CD8-positive, alpha-beta memory T cell (primary cell): ENCODE measurements around the gene SPATS2. TPM values are rescaled to one million over a fixed set of nuclear protein-coding genes. Genes with fewer than 3 reads are reported as not detected.

Experiments
- CTCF ChIA-PET: fragments of 350-600 bp; sonication (Branson Sonifier 250); formaldehyde crosslinking; loops from one replicate; lab custom pipeline; 2021; ENCODE audit warnings: antibody characterized with exemption; lab: Charles Lee
- POLR2A ChIA-PET: fragments of 350-600 bp; sonication (Branson Sonifier 250); formaldehyde crosslinking; loops from one replicate; lab custom pipeline; 2021; ENCODE audit warnings: antibody characterized with exemption; lab: Charles Lee
- DNase-seq, 5 donors: peaks; one replicate each; pipeline versions ENCODE4 v3.0.0 to v3.0.0-alpha.2; 2020 to 2022; ENCODE audit warnings: mixed read lengths in 1 of 5
- H3K27ac ChIP-seq: one replicate; pipeline ENCODE4 v1.7.0; 2013; ENCODE audit warnings: low read depth, mild to moderate bottlenecking, low read length, moderate library complexity
- H3K27me3 ChIP-seq: 2 replicates; pipeline ENCODE4 v1.7.0; 2013; ENCODE audit warnings: low read length, mild to moderate bottlenecking; ENCODE audit not compliant: insufficient read depth, poor library complexity, severe bottlenecking
- H3K36me3 ChIP-seq: 2 replicates; pipeline ENCODE4 v1.7.0; 2013; ENCODE audit warnings: mild to moderate bottlenecking, low read length, moderate library complexity; ENCODE audit not compliant: insufficient read depth
- H3K4me1 ChIP-seq: 2 replicates; pipeline ENCODE4 v1.7.0; 2013; ENCODE audit warnings: mild to moderate bottlenecking, low read length, moderate library complexity; ENCODE audit not compliant: insufficient read depth
- H3K4me3 ChIP-seq: 2 replicates; pipeline ENCODE4 v1.7.0; 2013; ENCODE audit warnings: mild to moderate bottlenecking, low read length
- H3K9me3 ChIP-seq: 2 replicates; pipeline ENCODE4 v1.7.0; 2013; ENCODE audit warnings: mild to moderate bottlenecking, low read length
- H3K27ac Mint-ChIP-seq, 8 donors: one replicate each; pipeline ENCODE4 v1.8.0; 2020 to 2021; ENCODE audit warnings: mixed read lengths in 8 of 8, mild to moderate bottlenecking in 6 of 8, inconsistent platforms in 3 of 8, moderate library complexity in 3 of 8
- H3K27me3 Mint-ChIP-seq, 2 donors: one replicate each; pipeline ENCODE4 v1.8.0; 2020 to 2021; ENCODE audit warnings: mixed read lengths in 2 of 2, mild to moderate bottlenecking in 1 of 2, moderate library complexity in 1 of 2
- H3K36me3 Mint-ChIP-seq, 3 donors: one replicate each; pipeline ENCODE4 v1.8.0; 2020 to 2021; ENCODE audit warnings: mixed read lengths in 3 of 3, inconsistent platforms in 1 of 3, mild to moderate bottlenecking in 1 of 3
- H3K4me1 Mint-ChIP-seq, 3 donors: one replicate each; pipeline ENCODE4 v1.8.0; 2020 to 2021; ENCODE audit warnings: mixed read lengths in 3 of 3, inconsistent platforms in 1 of 3, mild to moderate bottlenecking in 1 of 3
- H3K4me3 Mint-ChIP-seq, 7 donors: one replicate each; pipeline ENCODE4 v1.8.0; 2020 to 2021; ENCODE audit warnings: mixed read lengths in 7 of 7, mild to moderate bottlenecking in 6 of 7, moderate library complexity in 4 of 7, inconsistent platforms in 2 of 7
- H3K9me3 Mint-ChIP-seq, 5 donors: one replicate each; pipeline ENCODE4 v1.8.0; 2020 to 2022; ENCODE audit warnings: mixed read lengths in 5 of 5, mild to moderate bottlenecking in 3 of 5, moderate library complexity in 2 of 5, inconsistent platforms in 1 of 5
- polyA plus RNA-seq: library from polyadenylated mRNA; unstranded; fragments of 300-500 nt; fragmentation: Illumina TruSeq; gene quantifications from one replicate; pipeline ENCODE4 v1.2.3, GENCODE V29; 2021
- total RNA-seq, 2 experiments: library from RNA; stranded (reverse); gene quantifications; one replicate each; pipeline ENCODE4 v1.2.3, GENCODE V29; 2021

Gene SPATS2
- total and polyA plus RNA-seq, 3 experiments from 2014 or later: 7.6 to 9.4 (median 9.1) TPM

DNA sequence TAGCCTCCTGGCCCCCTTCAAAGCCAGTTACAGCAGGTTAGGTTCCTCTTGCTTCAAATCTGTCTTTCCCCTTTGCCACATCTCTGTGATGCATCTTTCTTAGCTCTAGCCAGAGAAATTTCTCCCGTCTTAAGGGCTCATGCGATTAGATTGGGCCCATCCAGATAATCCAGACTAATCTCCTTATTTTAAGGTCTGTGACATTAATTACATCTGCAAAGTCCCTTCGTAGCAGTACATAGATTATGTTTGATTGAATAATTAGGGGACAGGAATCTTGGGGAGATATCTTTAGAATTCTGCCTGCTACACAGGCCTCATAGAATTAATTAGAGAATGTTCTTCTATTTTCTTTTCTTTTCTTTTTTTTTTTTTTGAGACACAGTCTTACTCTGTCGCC, 79.3 kb downstream of the SPATS2 start:
- no peaks in the 10 kb centered on the region for H3K27me3 Mint-ChIP-seq
- ChIA-PET CTCF (no interaction called here), POLR2A (no interaction called here)
- no peaks in the 10 kb centered on the region for H3K9me3 Mint-ChIP-seq
- H3K27ac Mint-ChIP-seq: no peak overlapping the region
- Histone ChIP-seq H3K9me3 (no peaks in the 10 kb centered on the region), H3K4me1 (no peaks in the 10 kb centered on the region), H3K36me3 (no peaks in the 10 kb centered on the region), H3K4me3 (no peak overlapping the region), H3K27ac (no peak overlapping the region), H3K27me3 (no peaks in the 10 kb centered on the region)
- DNase-seq: no peak
- H3K4me1 Mint-ChIP-seq: peaks cover under 1 to 6% (median 2%) of the 10 kb centered on the region in 3 donors
- peaks cover 0 to 4% (median 0%) of the 10 kb centered on the region in 3 donors for H3K36me3 Mint-ChIP-seq
- H3K4me3 Mint-ChIP-seq: no peak overlapping the region

DNA sequence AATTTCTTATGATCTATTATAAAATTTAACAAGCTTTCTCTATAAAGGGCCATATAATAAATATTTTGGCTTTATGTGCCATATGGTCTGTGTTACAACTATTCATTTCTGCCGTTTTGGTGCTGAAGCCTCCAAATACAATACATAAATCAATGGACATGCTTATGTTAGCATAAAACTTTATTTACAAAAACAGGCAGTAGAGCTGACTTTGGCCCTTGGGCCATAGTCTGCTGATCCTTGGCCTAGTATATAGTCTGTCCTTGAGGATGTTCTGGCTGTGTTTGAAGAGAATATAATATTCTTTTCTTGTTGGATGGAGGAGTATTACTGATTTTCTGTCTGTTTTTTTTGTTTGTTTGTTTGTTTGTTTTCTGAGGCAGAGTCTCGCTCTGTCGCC, 81.6 kb downstream of the SPATS2 start:
- Histone ChIP-seq H3K4me3 (no peak overlapping the region), H3K9me3 (no peaks in the 10 kb centered on the region), H3K27me3 (no peaks in the 10 kb centered on the region), H3K36me3 (no peaks in the 10 kb centered on the region), H3K27ac (no peak overlapping the region), H3K4me1 (no peaks in the 10 kb centered on the region)
- no peaks in the 10 kb centered on the region for H3K27me3 Mint-ChIP-seq
- DNase-seq: no peak
- no peak overlapping the region for H3K4me3 Mint-ChIP-seq
- peaks cover 0 to 5% (median 3%) of the 10 kb centered on the region in 3 donors for H3K4me1 Mint-ChIP-seq
- peaks cover 0 to 1% (median 1%) of the 10 kb centered on the region in 3 donors for H3K36me3 Mint-ChIP-seq
- CTCF ChIA-PET: interaction anchor here (0.7 kb wide), 1 partner anchor 643 kb away, joined by 6 read pairs; no protein-coding TSS in a partner anchor
- H3K27ac Mint-ChIP-seq: no peak overlapping the region
- no peaks in the 10 kb centered on the region for H3K9me3 Mint-ChIP-seq
- POLR2A ChIA-PET: no interaction called here

DNA sequence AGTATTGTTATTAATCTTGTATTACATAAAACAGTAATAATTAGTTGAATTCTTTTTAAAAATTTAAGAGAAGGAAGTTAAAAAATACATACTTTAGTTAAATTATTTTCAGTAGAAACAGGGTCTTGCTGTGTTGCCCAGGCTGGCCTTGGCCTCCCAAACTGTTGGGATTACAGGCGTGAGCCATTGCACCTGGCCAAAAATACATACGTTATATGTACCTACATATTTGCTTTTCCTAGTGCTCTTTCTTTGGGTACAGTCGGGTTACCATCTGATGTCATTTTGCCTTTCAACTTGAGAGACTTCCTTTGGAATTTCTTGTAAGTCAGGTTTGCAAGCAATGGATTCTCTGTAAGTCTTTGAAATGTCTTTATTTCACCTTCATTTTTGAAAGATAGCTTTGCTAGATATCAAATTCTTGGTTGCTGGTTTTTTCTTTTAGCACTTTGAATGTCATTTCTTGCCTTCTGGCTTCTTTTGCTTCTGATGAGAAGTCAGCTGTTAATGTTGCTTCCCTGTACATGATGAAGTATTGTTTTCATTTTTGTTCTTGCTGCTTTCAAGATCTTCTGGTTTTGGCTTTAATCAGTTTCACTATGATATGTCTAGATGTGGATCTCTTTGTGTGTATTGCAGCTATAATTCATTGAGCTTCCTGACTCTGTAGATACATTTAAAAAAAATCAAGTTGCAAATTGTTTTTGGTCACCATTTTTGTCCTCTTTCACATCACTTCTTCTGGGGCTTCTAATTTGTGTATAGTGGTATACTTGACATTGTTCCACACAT, 84.4 kb downstream of the SPATS2 start:
- Histone ChIP-seq H3K4me3 (no peak overlapping the region), H3K36me3 (no peaks in the 10 kb centered on the region), H3K27ac (no peak overlapping the region), H3K9me3 (no peaks in the 10 kb centered on the region), H3K4me1 (no peaks in the 10 kb centered on the region), H3K27me3 (no peaks in the 10 kb centered on the region)
- no peak overlapping the region for H3K27ac Mint-ChIP-seq
- no peaks in the 10 kb centered on the region for H3K27me3 Mint-ChIP-seq
- peaks cover 0 to 4% (median 2%) of the 10 kb centered on the region in 3 donors for H3K36me3 Mint-ChIP-seq
- H3K4me1 Mint-ChIP-seq: peaks cover 0 to 5% (median 3%) of the 10 kb centered on the region in 3 donors
- H3K4me3 Mint-ChIP-seq: no peak overlapping the region
- CTCF ChIA-PET: no interaction called here
- POLR2A ChIA-PET: no interaction called here
- H3K9me3 Mint-ChIP-seq: no peaks in the 10 kb centered on the region
- DNase-seq: no peak

- H3K27me3 ChIP-seq: no peaks in the 10 kb centered on the region
- H3K27ac ChIP-seq: no peak overlapping the region
- H3K27me3 Mint-ChIP-seq: peaks cover 0 to 1% of the 10 kb centered on the region in 2 donors
- no peaks in the 10 kb centered on the region for H3K9me3 ChIP-seq
- peaks cover 0 to 5% (median 3%) of the 10 kb centered on the region in 3 donors for H3K4me1 Mint-ChIP-seq
- H3K27ac Mint-ChIP-seq: no peak overlapping the region
- no peak overlapping the region for H3K4me3 Mint-ChIP-seq
- ChIA-PET POLR2A (no interaction called here), CTCF (no interaction called here)
- H3K36me3 ChIP-seq: no peaks in the 10 kb centered on the region
- no peaks in the 10 kb centered on the region for H3K9me3 Mint-ChIP-seq
- no peak overlapping the region for H3K4me3 ChIP-seq
- no peak for DNase-seq
- peaks cover 0 to 4% (median 1%) of the 10 kb centered on the region in 3 donors for H3K36me3 Mint-ChIP-seq
- H3K4me1 ChIP-seq: no peaks in the 10 kb centered on the region
These were observed 88.2 kb downstream of the SPATS2 start for GRCh38 chr12:49455501-49455900.

GRCh38 chr12:49456131-49456679, 88.9 kb downstream of the SPATS2 start:
- no peak for DNase-seq
- no peaks in the 10 kb centered on the region for H3K27me3 ChIP-seq
- H3K9me3 ChIP-seq: no peaks in the 10 kb centered on the region
- ChIA-PET CTCF (no interaction called here), POLR2A (no interaction called here)
- Mint-ChIP-seq H3K27me3 (peaks cover 0 to 1% of the 10 kb centered on the region in 2 donors), H3K4me1 (peaks cover 0 to 5% (median 3%) of the 10 kb centered on the region in 3 donors), H3K4me3 (no peak overlapping the region), H3K27ac (no peak overlapping the region), H3K9me3 (no peaks in the 10 kb centered on the region), H3K36me3 (peaks cover 0 to 4% (median 4%) of the 10 kb centered on the region in 3 donors)
- no peak overlapping the region for H3K4me3 ChIP-seq
- H3K36me3 ChIP-seq: no peaks in the 10 kb centered on the region
- no peaks in the 10 kb centered on the region for H3K4me1 ChIP-seq
- H3K27ac ChIP-seq: no peak overlapping the region

DNA sequence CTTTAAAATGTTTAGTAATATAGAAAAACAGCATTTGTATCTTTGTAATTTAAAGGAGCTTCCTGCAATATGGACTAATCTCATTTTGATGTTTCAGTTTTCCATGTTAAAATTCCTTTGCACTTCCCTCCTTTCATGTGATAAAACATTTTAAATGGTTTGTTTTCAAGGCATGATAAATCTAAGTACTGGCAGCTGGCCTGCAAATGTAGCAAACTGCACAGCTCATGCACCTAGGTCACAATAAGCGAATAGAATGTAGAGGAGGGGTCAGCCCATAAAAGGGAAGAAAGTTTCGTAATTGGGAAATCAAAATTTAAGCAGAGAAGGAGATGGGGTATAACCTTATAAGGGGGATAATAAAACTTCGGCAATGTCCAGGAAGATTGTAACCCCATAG, 91.6 kb downstream of the SPATS2 start:
- peaks cover 0 to 1% of the 10 kb centered on the region in 2 donors for H3K27me3 Mint-ChIP-seq
- Histone ChIP-seq H3K4me1 (no peaks in the 10 kb centered on the region), H3K27me3 (no peaks in the 10 kb centered on the region)

DNA sequence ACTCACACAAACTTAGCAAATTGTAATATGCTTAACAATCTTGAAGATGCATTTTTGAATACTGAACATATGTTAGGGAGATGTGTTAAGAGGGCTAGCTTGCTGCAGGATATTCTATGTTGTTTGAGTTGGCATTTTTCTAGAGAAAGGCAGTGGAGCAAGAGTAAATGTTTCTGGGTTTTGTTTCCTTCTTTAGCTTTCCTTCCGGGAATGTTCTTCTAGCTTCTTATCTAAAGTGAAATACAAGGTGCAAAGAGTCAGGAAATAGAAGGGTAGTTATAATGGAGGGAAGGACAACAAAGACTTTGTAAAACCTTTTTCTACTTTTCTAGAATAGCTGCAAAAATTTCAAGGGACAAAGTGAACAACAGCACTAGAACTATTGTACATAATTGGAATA, 94.0 kb downstream of the SPATS2 start:
- Mint-ChIP-seq H3K4me1 (no peaks in the 10 kb centered on the region), H3K4me3 (no peak overlapping the region), H3K9me3 (no peaks in the 10 kb centered on the region), H3K36me3 (peaks cover 0 to 8% (median 0%) of the 10 kb centered on the region in 3 donors), H3K27me3 (peaks cover 0 to 1% of the 10 kb centered on the region in 2 donors), H3K27ac (no peak overlapping the region)
- no peak overlapping the region for H3K27ac ChIP-seq
- H3K27me3 ChIP-seq: no peaks in the 10 kb centered on the region
- H3K4me3 ChIP-seq: no peak overlapping the region
- ChIA-PET POLR2A (no interaction called here), CTCF (interaction anchor here (0.7 to 1.2 kb wide), 2 partner anchors 92 to 103 kb away, joined by 3 to 4 read pairs; no protein-coding TSS in a partner anchor)
- DNase-seq: no peak
- no peaks in the 10 kb centered on the region for H3K4me1 ChIP-seq
- H3K36me3 ChIP-seq: no peaks in the 10 kb centered on the region
- H3K9me3 ChIP-seq: no peaks in the 10 kb centered on the region

More for the DNA sequence above, 91.6 kb downstream of the SPATS2 start:
- Mint-ChIP-seq H3K27ac (no peak overlapping the region), H3K4me1 (no peaks in the 10 kb centered on the region), H3K4me3 (no peak overlapping the region), H3K36me3 (peaks cover 0 to 9% (median 2%) of the 10 kb centered on the region in 3 donors), H3K9me3 (no peaks in the 10 kb centered on the region)
- no peaks in the 10 kb centered on the region for H3K36me3 ChIP-seq
- no peak for DNase-seq
- POLR2A ChIA-PET: no interaction called here
- H3K27ac ChIP-seq: no peak overlapping the region
- H3K4me3 ChIP-seq: no peak overlapping the region
- no peaks in the 10 kb centered on the region for H3K9me3 ChIP-seq
- CTCF ChIA-PET: no interaction called here

DNA sequence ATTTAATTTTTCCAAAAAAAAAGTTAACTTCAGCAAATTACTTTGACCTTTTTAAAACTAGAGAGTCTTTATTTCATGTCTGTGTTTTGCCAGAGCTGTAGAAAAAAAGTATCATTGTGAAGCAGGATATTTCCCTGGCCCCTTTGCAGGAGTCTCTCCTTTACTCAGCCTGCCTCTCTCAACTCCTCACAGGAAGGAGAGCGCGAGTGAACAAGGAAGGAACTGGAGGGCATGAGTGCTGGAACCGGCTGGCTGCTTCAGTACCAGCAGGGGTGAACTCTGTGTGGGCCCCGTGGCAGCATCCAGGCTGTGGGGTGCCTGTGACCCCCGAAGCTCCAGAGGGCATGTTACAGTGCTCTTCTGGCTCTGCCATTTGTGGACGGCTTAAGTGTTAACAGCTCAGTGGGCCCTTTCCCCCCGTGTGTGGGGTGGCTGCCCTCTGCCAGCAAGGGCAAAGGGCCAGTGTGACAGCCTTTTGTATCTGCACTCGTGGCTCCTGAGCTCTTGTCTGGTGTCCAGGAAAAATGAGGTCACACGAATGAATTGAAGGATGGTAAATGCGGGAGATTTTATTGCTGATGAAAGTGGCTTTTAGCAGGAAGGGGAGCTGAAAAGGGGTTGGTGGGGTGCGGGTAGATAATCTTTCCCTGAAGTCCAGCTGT, 95.0 kb downstream of the SPATS2 start:
- Histone ChIP-seq H3K36me3 (no peaks in the 10 kb centered on the region), H3K27ac (no peak overlapping the region), H3K27me3 (no peaks in the 10 kb centered on the region), H3K4me3 (no peak overlapping the region), H3K4me1 (no peaks in the 10 kb centered on the region), H3K9me3 (no peaks in the 10 kb centered on the region)
- Mint-ChIP-seq H3K36me3 (peaks cover 0 to 8% (median 0%) of the 10 kb centered on the region in 3 donors), H3K27me3 (peaks cover 0 to 1% of the 10 kb centered on the region in 2 donors), H3K9me3 (no peaks in the 10 kb centered on the region), H3K4me3 (no peak overlapping the region), H3K4me1 (no peaks in the 10 kb centered on the region), H3K27ac (no peak overlapping the region)
- no peak for DNase-seq
- CTCF ChIA-PET: interaction anchor here (1.2 kb wide), 1 partner anchor 93 kb away, joined by 3 read pairs; no protein-coding TSS in a partner anchor
- POLR2A ChIA-PET: interaction anchor here (0.6 kb wide), 1 partner anchor 607 kb away, joined by 4 read pairs; no protein-coding TSS in a partner anchor
